Endothelial cell of umbilical vein (primary cell): ENCODE results near the gene B3GALNT1. TPM values are rescaled to one million over a fixed set of nuclear protein-coding genes. Genes with fewer than 3 reads are reported as not detected.

Experiments
- BruUV-seq: library from RNA; stranded (reverse); fragments of 400-500 nt; replicated peaks from 2 replicates; lab custom pipeline; 2021; lab: Mats Ljungman, UMichigan
- CTCF ChIA-PET: fragments of 300-600, 350-600 bp; sonication (Branson Sonifier 250); formaldehyde crosslinking; loops from one replicate; lab custom pipeline; 2021; ENCODE audit warnings: antibody characterized with exemption, inconsistent platforms; lab: Charles Lee
- POLR2A ChIA-PET: fragments of 300-600, 350-600 bp; sonication (Branson Sonifier 250); formaldehyde crosslinking; loops from one replicate; lab custom pipeline; 2021; ENCODE audit warnings: antibody characterized with exemption, inconsistent platforms; lab: Charles Lee
- DNase-seq: peaks from one replicate; pipeline ENCODE4 v3.0.0-alpha.2; 2011; ENCODE audit warnings: low read depth, low spot score
- FAIRE-seq: peaks from 2 replicates; lab custom pipeline; 2011; peaks lifted over from hg19 to GRCh38; lab: Jason Lieb, UNC
- H2AFZ ChIP-seq: 2 replicates; pipeline ENCODE4 v1.6.0; 2012; ENCODE audit warnings: low read depth, low read length, control low read depth, inconsistent platforms
- H3K27ac ChIP-seq: 2 replicates; pipeline ENCODE4 v1.5.1; 2011; ENCODE audit warnings: low read depth, mild to moderate bottlenecking, control low read depth, low read length, moderate library complexity; ENCODE audit not compliant: insufficient read depth
- H3K27me3 ChIP-seq, 2 experiments: 2 replicates each; pipeline versions ENCODE4 v1.6.0 to v1.6.1; 2011; ENCODE audit warnings: low read length in 2 of 2, mixed read lengths in 1 of 2; ENCODE audit not compliant: control insufficient read depth in 2 of 2, insufficient read depth in 2 of 2
- H3K36me3 ChIP-seq, 2 experiments: 2 replicates in 1 of 2; 3 replicates in 1 of 2; pipeline ENCODE4 v1.5.1; 2011; ENCODE audit warnings: low read length in 2 of 2, mild to moderate bottlenecking in 1 of 2, moderate library complexity in 1 of 2; ENCODE audit not compliant: control insufficient read depth in 2 of 2, insufficient read depth in 2 of 2; ENCODE audit errors: extremely low read depth in 1 of 2
- H3K4me1 ChIP-seq: 3 replicates; pipeline ENCODE4 v1.5.1; 2011; ENCODE audit warnings: mild to moderate bottlenecking, low read length; ENCODE audit not compliant: control insufficient read depth, insufficient read depth; ENCODE audit errors: extremely low read depth
- H3K4me2 ChIP-seq: 2 replicates; pipeline ENCODE4 v1.6.1; 2011; ENCODE audit warnings: low read length, control low read depth, mixed read lengths; ENCODE audit not compliant: insufficient read depth
- H3K4me3 ChIP-seq, 3 experiments: fragments of 200-600 bp in 1 of 3; sonication (generic), shearing (Covaris generic) in 1 of 3; replicated peaks in 1 of 3; 2 replicates each; pipeline ENCODE4 v1.5.1; 2011 to 2016; ENCODE audit warnings: control low read depth in 3 of 3, low read length in 3 of 3, mild to moderate bottlenecking in 2 of 3, inconsistent platforms in 1 of 3, low read depth in 1 of 3, moderate library complexity in 1 of 3; ENCODE audit not compliant: insufficient read depth in 1 of 3
- H3K79me2 ChIP-seq: 2 replicates; pipeline ENCODE4 v1.6.0; 2012; ENCODE audit warnings: low read length, inconsistent platforms; ENCODE audit not compliant: control insufficient read depth, insufficient read depth
- H3K9ac ChIP-seq: replicated peaks from 2 replicates; pipeline ENCODE3; 2011; ENCODE audit warnings: low read length, control low read depth; ENCODE audit not compliant: insufficient read depth; ENCODE audit errors: extremely low read depth
- H3K9me1 ChIP-seq: replicated peaks from 3 replicates; pipeline ENCODE4 v1.6.0; 2011; ENCODE audit warnings: mild to moderate bottlenecking, low read length; ENCODE audit not compliant: control insufficient read depth, insufficient read depth; ENCODE audit errors: extremely low read depth
- H3K9me3 ChIP-seq: replicated peaks from 2 replicates; pipeline ENCODE4 v1.5.1; 2012; ENCODE audit warnings: low read length, inconsistent platforms; ENCODE audit not compliant: control insufficient read depth, insufficient read depth
- H4K20me1 ChIP-seq: replicated peaks from 2 replicates; pipeline ENCODE3; 2011; ENCODE audit warnings: mild to moderate bottlenecking, low read length; ENCODE audit not compliant: control insufficient read depth, insufficient read depth; ENCODE audit errors: extremely low read depth
- EZH2 ChIP-seq: IDR thresholded peaks from 2 replicates; pipeline ENCODE4 v1.6.1; 2012; ENCODE audit warnings: borderline replicate concordance, low read depth, mild to moderate bottlenecking, moderate library complexity, low read length, inconsistent platforms; ENCODE audit not compliant: severe bottlenecking
- FOS ChIP-seq: IDR thresholded peaks from 2 replicates; pipeline ENCODE4 v1.6.1; 2011; ENCODE audit warnings: mild to moderate bottlenecking, low read length, moderate library complexity, borderline replicate concordance; ENCODE audit not compliant: insufficient read depth
- GATA2 ChIP-seq: IDR thresholded peaks from 2 replicates; pipeline ENCODE4 v1.7.0; 2011; ENCODE audit warnings: low read depth, mild to moderate bottlenecking, moderate library complexity, mixed read lengths, low read length; ENCODE audit not compliant: insufficient read length, insufficient read depth
- JUN ChIP-seq: IDR thresholded peaks from 2 replicates; pipeline ENCODE4 v1.6.1; 2011; ENCODE audit warnings: borderline replicate concordance, low read depth; ENCODE audit not compliant: insufficient read length, insufficient read depth
- MYC ChIP-seq: IDR thresholded peaks from one replicate; pipeline ENCODE4 v1.6.1; 2011; ENCODE audit warnings: mild to moderate bottlenecking, low read depth, low read length
- POLR2A ChIP-seq: IDR thresholded peaks from 2 replicates; pipeline ENCODE4 v1.6.1; 2012; ENCODE audit warnings: low read depth, mild to moderate bottlenecking, control low read depth, low read length
- POLR2AphosphoS5 ChIP-seq: IDR thresholded peaks from 2 replicates; pipeline ENCODE4 v1.6.1; 2012; ENCODE audit warnings: low read depth, mild to moderate bottlenecking, control low read depth, low read length, moderate library complexity; ENCODE audit not compliant: insufficient read depth
- dilution Hi-C: fragments of 300-500 bp; cut with MboI; formaldehyde crosslinking; loops from one replicate; pipeline ENCODE4 v1.15.0; 2019; ENCODE audit warnings: low sequenced_read_pairs; ENCODE audit not compliant: extremely low pct_ligation_motif_present
- intact Hi-C: fragments of 100-400 bp; cut with micrococcal nuclease; formaldehyde crosslinking; loops from one replicate; pipeline ENCODE4 v1.10.0; 2022
- polyA plus RNA-seq, 4 experiments: library from polyadenylated mRNA; depleted of rRNA in 3 of 4; stranded (reverse) in 3 of 4; unstranded in 1 of 4; fragments of >200 nt; gene quantifications; 2 replicates each; pipeline versions ENCODE4 v1.2.1 to v1.2.3, GENCODE V29; 2011 to 2012; ENCODE audit warnings: missing spikeins in 1 of 4
- total RNA-seq: library from RNA; stranded (reverse); gene quantifications from 2 replicates; pipeline ENCODE4 v1.2.3, GENCODE V29; 2021
- TF ChIP-seq, protein P1 (sequence below), 2 donors: IDR thresholded peaks; 1 replicate in 1 of 2; 2 replicates in 1 of 2; pipeline ENCODE4 v1.5.1; 2011; ENCODE audit warnings: low read length in 2 of 2, mild to moderate bottlenecking in 2 of 2, moderate library complexity in 2 of 2, control low read depth in 1 of 2, inconsistent platforms in 1 of 2, low read depth in 1 of 2; ENCODE audit not compliant: insufficient read depth in 1 of 2; ENCODE audit errors: extremely low read depth in 1 of 2
- TF ChIP-seq, protein P2 (sequence below): IDR thresholded peaks from 2 replicates; pipeline ENCODE4 v1.6.1; 2011; ENCODE audit not compliant: insufficient read depth, insufficient read length

Gene B3GALNT1
- total and polyA plus RNA-seq, 2 donors (not counting 3 experiments of a cell fraction or from before 2014, with no cell fraction given), result 19.4 to 29.4 TPM

GRCh38 chr3:161051856-161052255, 53.3 kb downstream of the B3GALNT1 start:
- Histone ChIP-seq H4K20me1 (no peaks in the 10 kb centered on the region), H3K9me1 (no peaks in the 10 kb centered on the region), H2AFZ (peak overlapping the region; percentile 26), H3K36me3 (no peaks in the 10 kb centered on the region), H3K9me3 (no peaks in the 10 kb centered on the region), H3K4me3 (no peak overlapping the region), H3K4me1 (no peaks in the 10 kb centered on the region), H3K4me2 (no peak overlapping the region), H3K79me2 (no peaks in the 10 kb centered on the region), H3K27me3 (no peaks in the 10 kb centered on the region), H3K27ac (no peak overlapping the region), H3K9ac (no peak overlapping the region)
- no peak for DNase-seq
- ChIA-PET CTCF (interaction anchor here (1.3 to 2.7 kb wide), 2 partner anchors 9 to 18 kb away, joined by 5 to 11 read pairs; no protein-coding TSS in a partner anchor), POLR2A (no interaction called here)
- TF ChIP-seq, protein P1, sequence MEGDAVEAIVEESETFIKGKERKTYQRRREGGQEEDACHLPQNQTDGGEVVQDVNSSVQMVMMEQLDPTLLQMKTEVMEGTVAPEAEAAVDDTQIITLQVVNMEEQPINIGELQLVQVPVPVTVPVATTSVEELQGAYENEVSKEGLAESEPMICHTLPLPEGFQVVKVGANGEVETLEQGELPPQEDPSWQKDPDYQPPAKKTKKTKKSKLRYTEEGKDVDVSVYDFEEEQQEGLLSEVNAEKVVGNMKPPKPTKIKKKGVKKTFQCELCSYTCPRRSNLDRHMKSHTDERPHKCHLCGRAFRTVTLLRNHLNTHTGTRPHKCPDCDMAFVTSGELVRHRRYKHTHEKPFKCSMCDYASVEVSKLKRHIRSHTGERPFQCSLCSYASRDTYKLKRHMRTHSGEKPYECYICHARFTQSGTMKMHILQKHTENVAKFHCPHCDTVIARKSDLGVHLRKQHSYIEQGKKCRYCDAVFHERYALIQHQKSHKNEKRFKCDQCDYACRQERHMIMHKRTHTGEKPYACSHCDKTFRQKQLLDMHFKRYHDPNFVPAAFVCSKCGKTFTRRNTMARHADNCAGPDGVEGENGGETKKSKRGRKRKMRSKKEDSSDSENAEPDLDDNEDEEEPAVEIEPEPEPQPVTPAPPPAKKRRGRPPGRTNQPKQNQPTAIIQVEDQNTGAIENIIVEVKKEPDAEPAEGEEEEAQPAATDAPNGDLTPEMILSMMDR (IDR thresholded peaks at IDR 0.05; ENCODE audit: extremely low read depth in 1 of 2, insufficient read depth in 1 of 2, low read depth in 1 of 2, low read length in 2 of 2), result no peak
- TF ChIP-seq EZH2 (no peak), GATA2 (no peak), MYC (no peak), FOS (no peak), POLR2A (no peak), POLR2AphosphoS5 (no peak), JUN (no peak)
- TF ChIP-seq, protein P2, sequence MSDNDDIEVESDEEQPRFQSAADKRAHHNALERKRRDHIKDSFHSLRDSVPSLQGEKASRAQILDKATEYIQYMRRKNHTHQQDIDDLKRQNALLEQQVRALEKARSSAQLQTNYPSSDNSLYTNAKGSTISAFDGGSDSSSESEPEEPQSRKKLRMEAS, result no peak
- dilution Hi-C loops (no loop called here), intact Hi-C loops (no loop called here)
- FAIRE-seq, result no peak
- no TSS peak for BruUV-seq
